Stimulated activated CD8-positive, alpha-beta memory T cell treated with anti-CD3 and anti-CD28 coated beads, Interleukin-4, amount 100 ng/mL, for 24 hours (primary cell): ENCODE measurements around the gene MAPRE2.
"Not testable (repeated sequence)": the region's sequence is repeated elsewhere in the genome, so short reads cannot be mapped to it uniquely, and the experiment has no call there.

ENCODE experiments used
- DNase-seq: peaks from one replicate; pipeline ENCODE4 v3.0.0-alpha.2; 2020; ENCODE audit warnings: low read depth

The MAPRE2 gene

GRCh38 chr18:35122586-35123224 lies 81.5 kb downstream of the MAPRE2 start:
- DNase-seq = no peak

GRCh38 chr18:35123811-35124210 lies 82.6 kb downstream of the MAPRE2 start:
- DNase-seq = no peak

GRCh38 chr18:35127201-35127600 lies 86.0 kb downstream of the MAPRE2 start:
- DNase-seq = no peak

- no peak for DNase-seq
Observed at GRCh38 chr18:35128675-35129074, 87.5 kb downstream of the MAPRE2 start.

GRCh38 chr18:35130236-35130635 lies 89.0 kb downstream of the MAPRE2 start:
- no peak for DNase-seq

- no peak for DNase-seq
Observed at GRCh38 chr18:35131387-35132020, 90.3 kb downstream of the MAPRE2 start.

GRCh38 chr18:35132021-35132902 lies 91.0 kb downstream of the MAPRE2 start:
- DNase-seq = no peak

- DNase-seq = no peak
Observed at GRCh38 chr18:35134190-35134730, 93.0 kb downstream of the MAPRE2 start.

GRCh38 chr18:35134791-35135531 lies 93.7 kb downstream of the MAPRE2 start:
- DNase-seq = no peak

- DNase-seq = no peak
Observed at GRCh38 chr18:35136248-35136647, 95.0 kb downstream of the MAPRE2 start.

GRCh38 chr18:35136885-35137284 lies 95.7 kb downstream of the MAPRE2 start:
- DNase-seq = no peak

GRCh38 chr18:35137632-35138031 lies 96.4 kb downstream of the MAPRE2 start:
- no peak for DNase-seq

- DNase-seq = no peak
Observed at GRCh38 chr18:35138773-35139172, 97.6 kb downstream of the MAPRE2 start.

- DNase-seq = no peak
Observed at GRCh38 chr18:35139517-35139916, 98.3 kb downstream of the MAPRE2 start.

- no peak for DNase-seq
Observed at GRCh38 chr18:35141077-35141476, 99.9 kb downstream of the MAPRE2 start.

GRCh38 chr18:35141567-35142274 lies 100.5 kb downstream of the MAPRE2 start:
- DNase-seq = no peak

- DNase-seq = no peak
Observed at GRCh38 chr18:35142275-35142615, 101.0 kb downstream of the MAPRE2 start.

- no peak for DNase-seq
Observed at GRCh38 chr18:35143622-35144596, 102.7 kb downstream of the MAPRE2 start.

GRCh38 chr18:35144698-35145097 lies 103.5 kb downstream of the MAPRE2 start:
- no peak for DNase-seq

- DNase-seq = not testable (repeated sequence)
Observed at GRCh38 chr18:35150195-35150594, 109.0 kb downstream of the MAPRE2 start.
